HG02759 (cell line): ENCODE results near the gene GRAMD1B.

Source experiments
- ATAC-seq: cut with Tn5 transposase; IDR thresholded peaks from one replicate; pipeline ENCODE4 v1.9.1; 2021; ENCODE audit warnings: mild to moderate bottlenecking, moderate library complexity; ENCODE audit not compliant: unreplicated experiment

Gene GRAMD1B

GRCh38 chr11:123674297-123674696 is 244.2 kb downstream of the GRAMD1B start:
- no peak for ATAC-seq
